Mucosa of stomach (tissue), 1 donor: Measurements from ENCODE around the gene CTDNEP1.

Source experiments
- H3K27me3 ChIP-seq: one replicate; pipeline ENCODE4 v1.7.0; 2013; ENCODE audit warnings: mild to moderate bottlenecking, low read length; ENCODE audit not compliant: control insufficient read depth, insufficient read depth
- H3K36me3 ChIP-seq: one replicate; pipeline ENCODE4 v1.7.0; 2013; ENCODE audit warnings: low read length; ENCODE audit not compliant: control insufficient read depth, insufficient read depth
- H3K4me1 ChIP-seq: one replicate; pipeline ENCODE4 v1.7.0; 2013; ENCODE audit warnings: mild to moderate bottlenecking, low read length; ENCODE audit not compliant: control insufficient read depth, insufficient read depth
- H3K4me3 ChIP-seq: one replicate; pipeline ENCODE4 v1.7.0; 2013; ENCODE audit warnings: low read length
- H3K9ac ChIP-seq: one replicate; pipeline ENCODE4 v1.7.0; 2013; ENCODE audit warnings: mild to moderate bottlenecking, low read length, moderate library complexity
- H3K9me3 ChIP-seq: one replicate; pipeline ENCODE4 v1.7.0; 2013; ENCODE audit warnings: mild to moderate bottlenecking, low read length, moderate library complexity; ENCODE audit not compliant: control insufficient read depth
- donor health status: Pancreatic carcinoma.

Gene CTDNEP1

GRCh38 chr17:7251661-7252175, at the start of gene CTDNEP1:
TSS of gene CTDNEP1 (minus strand) at chr17:7251734. CDS start at chr17:7251296, 438 bp downstream.
- Histone ChIP-seq H3K9me3 (no peaks in the 10 kb centered on the region), H3K4me3 (peak within 1 kb of the TSS; percentile 89), H3K36me3 (no peaks in the 10 kb centered on the region), H3K9ac (peak within 1 kb of the TSS; percentile 97), H3K27me3 (no peaks in the 10 kb centered on the region), H3K4me1 (peaks cover 32% of the 10 kb centered on the region)

- H3K36me3 ChIP-seq, result no peaks in the 10 kb centered on the region
- H3K9me3 ChIP-seq, result no peaks in the 10 kb centered on the region
- H3K27me3 ChIP-seq, result peaks cover 21% of the 10 kb centered on the region
- peaks cover 19% of the 10 kb centered on the region for H3K4me1 ChIP-seq
- peak overlapping the region; percentile 14 for H3K9ac ChIP-seq
- no peak overlapping the region for H3K4me3 ChIP-seq
These were observed 44.8 kb upstream of the CTDNEP1 start for GRCh38 chr17:7296189-7296861.

GRCh38 chr17:7295230-7296180, 44.0 kb upstream of the CTDNEP1 start:
- H3K9me3 ChIP-seq, result no peaks in the 10 kb centered on the region
- H3K36me3 ChIP-seq, result no peaks in the 10 kb centered on the region
- H3K4me3 ChIP-seq, result no peak overlapping the region
- H3K9ac ChIP-seq, result no peak overlapping the region
- H3K4me1 ChIP-seq, result peaks cover 19% of the 10 kb centered on the region
- peaks cover 21% of the 10 kb centered on the region for H3K27me3 ChIP-seq

GRCh38 chr17:7294614-7295153, 43.1 kb upstream of the CTDNEP1 start, which contains the start of gene YBX2:
TSS of gene YBX2 (minus strand) at chr17:7294639. CDS start at chr17:7294500, 139 bp downstream.
- Histone ChIP-seq H3K36me3 (no peaks in the 10 kb centered on the region), H3K4me3 (no peak within 1 kb of the TSS), H3K27me3 (peaks cover 19% of the 10 kb centered on the region), H3K4me1 (peaks cover 19% of the 10 kb centered on the region), H3K9ac (no peak within 1 kb of the TSS), H3K9me3 (no peaks in the 10 kb centered on the region)

GRCh38 chr17:7293816-7294613, 42.5 kb upstream of the CTDNEP1 start:
- Histone ChIP-seq H3K9ac (no peak overlapping the region), H3K9me3 (no peaks in the 10 kb centered on the region), H3K4me1 (peaks cover 19% of the 10 kb centered on the region), H3K4me3 (no peak overlapping the region), H3K36me3 (no peaks in the 10 kb centered on the region), H3K27me3 (peaks cover 19% of the 10 kb centered on the region)

- Histone ChIP-seq H3K4me3 (no peak overlapping the region), H3K4me1 (peaks cover 19% of the 10 kb centered on the region), H3K27me3 (peaks cover 19% of the 10 kb centered on the region)
These were observed 41.6 kb upstream of the CTDNEP1 start for GRCh38 chr17:7293159-7293558.

GRCh38 chr17:7292729-7293128, 41.2 kb upstream of the CTDNEP1 start:
- H3K9ac ChIP-seq, result no peak overlapping the region
- H3K4me1 ChIP-seq, result peaks cover 19% of the 10 kb centered on the region
- no peaks in the 10 kb centered on the region for H3K36me3 ChIP-seq
- no peak overlapping the region for H3K4me3 ChIP-seq
- H3K27me3 ChIP-seq, result peaks cover 19% of the 10 kb centered on the region
- H3K9me3 ChIP-seq, result no peaks in the 10 kb centered on the region

More at GRCh38 chr17:7293159-7293558, 41.6 kb upstream of the CTDNEP1 start:
- Histone ChIP-seq H3K9ac (no peak overlapping the region), H3K9me3 (no peaks in the 10 kb centered on the region), H3K36me3 (no peaks in the 10 kb centered on the region)

GRCh38 chr17:7292194-7292593, 40.7 kb upstream of the CTDNEP1 start:
- H3K9ac ChIP-seq, result no peak overlapping the region
- H3K27me3 ChIP-seq, result peaks cover 19% of the 10 kb centered on the region
- no peaks in the 10 kb centered on the region for H3K9me3 ChIP-seq
- H3K4me1 ChIP-seq, result peaks cover 19% of the 10 kb centered on the region
- no peak overlapping the region for H3K4me3 ChIP-seq
- H3K36me3 ChIP-seq, result no peaks in the 10 kb centered on the region

- H3K4me1 ChIP-seq, result peaks cover 12% of the 10 kb centered on the region
- H3K36me3 ChIP-seq, result no peaks in the 10 kb centered on the region
- peaks cover 14% of the 10 kb centered on the region for H3K27me3 ChIP-seq
- no peaks in the 10 kb centered on the region for H3K9me3 ChIP-seq
- no peak overlapping the region for H3K4me3 ChIP-seq
- H3K9ac ChIP-seq, result no peak overlapping the region
These were observed 39.2 kb upstream of the CTDNEP1 start for GRCh38 chr17:7290685-7291084.

GRCh38 chr17:7290166-7290565, 38.6 kb upstream of the CTDNEP1 start:
- Histone ChIP-seq H3K9ac (no peak overlapping the region), H3K9me3 (no peaks in the 10 kb centered on the region), H3K27me3 (peaks cover 14% of the 10 kb centered on the region), H3K36me3 (no peaks in the 10 kb centered on the region), H3K4me1 (peaks cover 9% of the 10 kb centered on the region), H3K4me3 (no peak overlapping the region)

- H3K4me1 ChIP-seq, result peaks cover 5% of the 10 kb centered on the region
- H3K27me3 ChIP-seq, result peaks cover 16% of the 10 kb centered on the region
- H3K4me3 ChIP-seq, result no peak overlapping the region
- no peaks in the 10 kb centered on the region for H3K36me3 ChIP-seq
- H3K9me3 ChIP-seq, result no peaks in the 10 kb centered on the region
- H3K9ac ChIP-seq, result no peak overlapping the region
These were observed 37.9 kb upstream of the CTDNEP1 start for GRCh38 chr17:7289256-7290032.
